ENCODE results near the gene NRP2.

DNA sequence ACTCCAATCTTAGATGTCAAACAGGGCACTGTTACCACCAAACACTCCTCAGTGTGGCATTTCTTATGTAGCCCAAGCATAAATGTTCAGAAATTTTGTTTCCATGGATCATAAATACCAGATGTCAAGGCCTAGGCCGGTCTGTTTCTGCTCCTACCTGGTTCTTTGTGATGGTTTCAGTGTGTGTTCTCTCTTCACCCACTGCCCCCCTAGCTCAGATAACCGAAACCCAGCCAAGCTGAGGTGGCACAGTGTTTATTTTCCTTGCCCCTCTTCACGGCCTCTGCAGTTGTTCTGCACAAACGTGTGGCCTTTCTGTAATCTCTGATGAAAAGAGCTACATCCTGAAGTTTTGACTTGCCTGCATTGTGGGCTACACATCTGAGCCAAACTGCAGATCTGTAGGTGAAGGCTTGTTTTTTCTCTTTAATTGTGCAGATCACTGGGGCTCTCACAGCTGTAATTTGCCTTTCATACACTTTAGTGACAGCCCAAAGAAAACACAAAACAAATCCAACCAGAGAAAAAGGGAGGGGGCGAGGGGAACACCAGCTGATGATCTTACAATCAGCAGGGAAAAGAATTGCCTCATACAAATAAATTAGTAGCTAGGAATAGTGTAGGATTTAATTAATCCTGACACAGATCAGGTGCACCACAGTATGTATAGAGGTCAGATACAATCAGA is 99.1 kb downstream of the NRP2 start:
- no peak for TF ChIP-seq EZH2 (IDR thresholded peaks at IDR 0.05; ENCODE audit: borderline replicate concordance)
- TF ChIP-seq, protein P1, sequence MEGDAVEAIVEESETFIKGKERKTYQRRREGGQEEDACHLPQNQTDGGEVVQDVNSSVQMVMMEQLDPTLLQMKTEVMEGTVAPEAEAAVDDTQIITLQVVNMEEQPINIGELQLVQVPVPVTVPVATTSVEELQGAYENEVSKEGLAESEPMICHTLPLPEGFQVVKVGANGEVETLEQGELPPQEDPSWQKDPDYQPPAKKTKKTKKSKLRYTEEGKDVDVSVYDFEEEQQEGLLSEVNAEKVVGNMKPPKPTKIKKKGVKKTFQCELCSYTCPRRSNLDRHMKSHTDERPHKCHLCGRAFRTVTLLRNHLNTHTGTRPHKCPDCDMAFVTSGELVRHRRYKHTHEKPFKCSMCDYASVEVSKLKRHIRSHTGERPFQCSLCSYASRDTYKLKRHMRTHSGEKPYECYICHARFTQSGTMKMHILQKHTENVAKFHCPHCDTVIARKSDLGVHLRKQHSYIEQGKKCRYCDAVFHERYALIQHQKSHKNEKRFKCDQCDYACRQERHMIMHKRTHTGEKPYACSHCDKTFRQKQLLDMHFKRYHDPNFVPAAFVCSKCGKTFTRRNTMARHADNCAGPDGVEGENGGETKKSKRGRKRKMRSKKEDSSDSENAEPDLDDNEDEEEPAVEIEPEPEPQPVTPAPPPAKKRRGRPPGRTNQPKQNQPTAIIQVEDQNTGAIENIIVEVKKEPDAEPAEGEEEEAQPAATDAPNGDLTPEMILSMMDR (IDR thresholded peaks at IDR 0.05; ENCODE audit: poor library complexity): no peak
- no peak for TF ChIP-seq EZH2phosphoT487 (IDR thresholded peaks at IDR 0.05; ENCODE audit: low read depth, severe bottlenecking, unreplicated experiment)
